Subcutaneous abdominal adipose tissue (tissue), 5 donors: Measurements from ENCODE around the gene CASQ2.

Experiments used
- H3K27ac ChIP-seq: one replicate; pipeline ENCODE4 v1.7.0; 2013; ENCODE audit warnings: low read depth, mild to moderate bottlenecking, inconsistent platforms, low read length, moderate library complexity
- H3K27me3 ChIP-seq, 5 donors: one replicate each; pipeline ENCODE4 v1.7.0; 2013; ENCODE audit warnings: low read length in 5 of 5, inconsistent platforms in 1 of 5; ENCODE audit not compliant: control insufficient read depth in 5 of 5, insufficient read depth in 4 of 5
- H3K36me3 ChIP-seq, 5 donors: one replicate each; pipeline ENCODE4 v1.7.0; 2013; ENCODE audit warnings: low read length in 5 of 5; ENCODE audit not compliant: control insufficient read depth in 5 of 5, insufficient read depth in 5 of 5
- H3K4me1 ChIP-seq, 5 donors: one replicate each; pipeline ENCODE4 v1.7.0; 2013; ENCODE audit warnings: low read length in 5 of 5, mild to moderate bottlenecking in 3 of 5, moderate library complexity in 1 of 5; ENCODE audit not compliant: control insufficient read depth in 5 of 5, insufficient read depth in 5 of 5
- H3K4me3 ChIP-seq, 5 donors: one replicate each; pipeline ENCODE4 v1.7.0; 2013; ENCODE audit warnings: low read length in 5 of 5, low read depth in 1 of 5
- H3K9ac ChIP-seq, 5 donors: one replicate each; pipeline ENCODE4 v1.7.0; 2013; ENCODE audit warnings: low read length in 5 of 5, mild to moderate bottlenecking in 4 of 5, moderate library complexity in 3 of 5
- H3K9me3 ChIP-seq, 5 donors: one replicate each; pipeline ENCODE4 v1.7.0; 2013; ENCODE audit warnings: low read length in 5 of 5; ENCODE audit not compliant: control insufficient read depth in 5 of 5
- donor health status: healthy.
- donor health status: healthy.
- donor health status: healthy.
- donor health status: healthy.
- donor health status: healthy.

The CASQ2 gene

DNA sequence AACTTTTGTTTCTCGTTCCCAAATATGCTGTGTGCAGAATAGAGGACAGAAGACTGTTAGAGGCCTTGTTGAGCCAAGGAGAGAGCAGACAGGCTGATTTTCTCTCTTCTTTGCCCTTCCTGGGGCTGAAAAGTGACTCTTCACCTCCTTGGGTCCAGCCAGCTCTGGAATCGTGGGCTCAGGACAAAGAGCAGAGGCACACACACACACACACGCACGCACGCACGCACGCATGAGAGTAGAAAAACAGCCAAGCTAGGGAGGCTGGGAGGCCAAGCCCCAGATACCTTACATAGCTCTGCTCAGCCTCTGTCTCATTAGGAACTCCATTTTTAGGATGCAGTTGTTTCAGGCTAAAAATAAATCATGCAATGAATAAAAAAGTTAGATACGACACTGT is at the start of gene CASQ2:
TSS of gene CASQ2 (minus strand) at position 166 of the 400 bp plus-strand sequence. CDS start 173 bp downstream, outside the sequence.
- no peaks in the 10 kb centered on the region for H3K27me3 ChIP-seq
- no peaks in the 10 kb centered on the region for H3K9me3 ChIP-seq
- H3K36me3 ChIP-seq, result no peaks in the 10 kb centered on the region
- H3K4me1 ChIP-seq, result peaks cover 0 to 16% (median 14%) of the 10 kb centered on the region in 5 donors
- no peak within 1 kb of the TSS for H3K27ac ChIP-seq
- peak within 1 kb of the TSS in 2 of 5 donors; percentile 11 to 18 for H3K4me3 ChIP-seq
- no peak within 1 kb of the TSS for H3K9ac ChIP-seq

- Histone ChIP-seq H3K9ac (no peak overlapping the region), H3K36me3 (no peaks in the 10 kb centered on the region), H3K9me3 (peaks cover 0 to 6% (median 0%) of the 10 kb centered on the region in 5 donors), H3K4me3 (no peak overlapping the region), H3K27ac (no peak overlapping the region), H3K4me1 (no peaks in the 10 kb centered on the region), H3K27me3 (no peaks in the 10 kb centered on the region)
Measured at GRCh38 chr1:115815694-115816093, 47.2 kb upstream of the CASQ2 start.

- no peak overlapping the region for H3K27ac ChIP-seq
Measured at GRCh38 chr1:115814685-115815398, 46.3 kb upstream of the CASQ2 start.

GRCh38 chr1:115813727-115814126 is 45.2 kb upstream of the CASQ2 start:
- H3K4me3 ChIP-seq, result no peak overlapping the region
- H3K9me3 ChIP-seq, result no peaks in the 10 kb centered on the region
- no peaks in the 10 kb centered on the region for H3K27me3 ChIP-seq
- no peaks in the 10 kb centered on the region for H3K4me1 ChIP-seq
- no peak overlapping the region for H3K27ac ChIP-seq
- no peaks in the 10 kb centered on the region for H3K36me3 ChIP-seq
- no peak overlapping the region for H3K9ac ChIP-seq

More at GRCh38 chr1:115814685-115815398, 46.3 kb upstream of the CASQ2 start:
- Histone ChIP-seq H3K9me3 (peaks cover 0 to 6% (median 0%) of the 10 kb centered on the region in 5 donors), H3K4me3 (no peak overlapping the region), H3K36me3 (no peaks in the 10 kb centered on the region), H3K4me1 (no peaks in the 10 kb centered on the region), H3K9ac (no peak overlapping the region), H3K27me3 (no peaks in the 10 kb centered on the region)

DNA sequence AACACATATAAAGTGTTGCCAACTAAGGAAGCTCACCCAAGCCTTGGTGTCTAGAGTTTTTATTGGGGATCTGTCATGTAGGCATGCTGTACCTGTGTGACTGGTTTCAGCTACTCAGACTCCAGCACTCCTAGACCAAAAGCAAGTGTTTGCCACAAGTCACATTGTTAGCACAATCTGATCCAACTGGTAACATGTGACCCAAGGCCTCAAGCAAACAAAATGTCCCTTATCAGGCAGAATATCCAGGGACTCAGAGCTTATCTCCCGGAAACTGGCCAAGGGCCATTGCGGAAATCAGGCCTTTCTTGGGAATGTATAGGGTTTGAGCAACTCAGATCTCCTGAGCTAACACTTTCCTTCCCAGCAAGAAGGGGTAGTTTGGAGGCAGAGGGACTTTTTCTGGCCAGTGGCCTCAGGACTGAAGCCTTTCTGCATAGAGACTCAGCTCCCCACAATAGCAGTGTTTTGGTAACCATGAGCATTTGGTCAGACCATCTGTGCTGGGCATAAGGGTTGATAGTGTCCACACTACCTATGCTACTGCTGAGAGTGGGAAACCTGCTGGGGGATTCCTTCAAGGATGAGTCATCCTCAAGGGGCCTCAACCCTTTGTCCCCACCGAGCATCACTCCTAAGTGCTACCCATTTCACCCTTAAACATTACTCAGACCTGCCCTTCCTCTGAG is 42.8 kb upstream of the CASQ2 start:
- Histone ChIP-seq H3K36me3 (no peaks in the 10 kb centered on the region), H3K27me3 (no peaks in the 10 kb centered on the region), H3K9me3 (no peaks in the 10 kb centered on the region), H3K27ac (no peak overlapping the region), H3K9ac (no peak overlapping the region), H3K4me3 (no peak overlapping the region), H3K4me1 (no peaks in the 10 kb centered on the region)

DNA sequence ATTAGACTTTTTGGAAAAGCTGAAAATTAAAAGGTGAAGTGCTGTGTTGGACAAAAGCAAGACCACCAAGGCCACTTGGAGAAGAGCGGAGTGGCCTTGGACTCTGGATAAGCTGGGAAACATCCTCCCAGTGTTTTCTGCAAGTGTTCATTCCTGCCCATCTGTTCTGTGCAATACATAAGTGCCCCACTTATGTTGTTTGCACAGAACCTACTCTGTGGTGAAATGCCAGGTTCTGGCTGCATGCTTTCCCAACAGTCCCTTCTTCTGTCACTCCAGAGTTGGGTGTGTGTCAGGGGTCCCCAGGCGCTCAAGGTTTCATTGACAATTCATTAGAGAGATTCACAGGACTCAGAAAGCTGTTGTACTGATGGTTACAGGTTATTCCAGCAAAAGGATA is 42.1 kb upstream of the CASQ2 start:
- Histone ChIP-seq H3K4me3 (no peak overlapping the region), H3K9ac (no peak overlapping the region)

GRCh38 chr1:115809847-115810246 is 41.3 kb upstream of the CASQ2 start:
- no peak overlapping the region for H3K9ac ChIP-seq
- no peaks in the 10 kb centered on the region for H3K4me1 ChIP-seq
- H3K27me3 ChIP-seq, result no peaks in the 10 kb centered on the region
- H3K4me3 ChIP-seq, result no peak overlapping the region
- H3K9me3 ChIP-seq, result no peaks in the 10 kb centered on the region
- no peak overlapping the region for H3K27ac ChIP-seq
- H3K36me3 ChIP-seq, result no peaks in the 10 kb centered on the region

More for the DNA sequence above, 42.1 kb upstream of the CASQ2 start:
- Histone ChIP-seq H3K27ac (no peak overlapping the region), H3K27me3 (no peaks in the 10 kb centered on the region), H3K36me3 (no peaks in the 10 kb centered on the region), H3K4me1 (no peaks in the 10 kb centered on the region), H3K9me3 (no peaks in the 10 kb centered on the region)

- H3K9me3 ChIP-seq, result no peaks in the 10 kb centered on the region
- no peaks in the 10 kb centered on the region for H3K36me3 ChIP-seq
- no peak overlapping the region for H3K27ac ChIP-seq
- no peaks in the 10 kb centered on the region for H3K27me3 ChIP-seq
- H3K4me1 ChIP-seq, result no peaks in the 10 kb centered on the region
- no peak overlapping the region for H3K4me3 ChIP-seq
- no peak overlapping the region for H3K9ac ChIP-seq
Measured at GRCh38 chr1:115809076-115809475, 40.6 kb upstream of the CASQ2 start.

DNA sequence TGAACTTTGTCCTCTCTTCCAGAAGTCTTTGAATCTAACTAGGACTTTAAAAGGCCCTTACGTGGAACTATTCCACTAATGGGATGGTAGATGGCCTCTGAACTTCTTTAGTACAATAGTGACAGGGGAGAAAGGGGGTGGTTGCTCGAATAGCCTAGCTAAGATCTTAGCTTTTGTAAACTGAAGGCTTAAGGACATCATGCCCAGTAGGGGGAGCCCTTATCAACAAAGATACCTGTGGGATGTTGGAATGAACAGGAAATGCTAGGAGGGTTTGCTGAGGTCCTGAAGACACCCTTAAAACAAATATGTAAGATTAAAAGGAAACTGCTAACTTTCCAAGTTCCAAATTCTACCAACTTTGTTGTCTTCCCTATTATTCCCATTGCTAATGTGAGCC is 39.2 kb upstream of the CASQ2 start:
- Histone ChIP-seq H3K4me1 (no peaks in the 10 kb centered on the region), H3K27ac (no peak overlapping the region), H3K9ac (no peak overlapping the region), H3K9me3 (no peaks in the 10 kb centered on the region), H3K36me3 (no peaks in the 10 kb centered on the region), H3K4me3 (no peak overlapping the region), H3K27me3 (no peaks in the 10 kb centered on the region)

DNA sequence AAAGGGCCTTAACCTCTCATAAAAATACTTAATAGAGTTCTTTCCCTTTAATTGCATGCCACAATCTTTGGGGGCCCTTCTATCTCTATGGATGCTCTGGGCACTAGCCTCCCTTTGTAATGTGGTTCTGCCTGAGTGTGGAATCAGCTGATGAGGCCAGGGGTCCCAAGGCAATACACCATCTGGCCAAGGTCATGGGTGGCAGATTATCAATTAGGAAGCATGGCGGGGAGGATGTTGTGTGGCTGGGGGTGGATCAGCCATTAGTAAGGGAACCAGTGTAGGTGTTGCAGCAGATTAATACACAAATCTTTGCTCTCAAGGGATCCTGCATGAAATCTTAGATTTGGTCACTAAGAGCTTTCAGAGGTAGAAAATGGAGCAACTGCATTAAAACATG is 37.1 kb upstream of the CASQ2 start:
- Histone ChIP-seq H3K27ac (no peak overlapping the region), H3K27me3 (no peaks in the 10 kb centered on the region), H3K36me3 (no peaks in the 10 kb centered on the region), H3K9me3 (no peaks in the 10 kb centered on the region), H3K4me3 (no peak overlapping the region), H3K4me1 (no peaks in the 10 kb centered on the region), H3K9ac (no peak overlapping the region)
